Retinal pigment epithelial cell (primary cell): Measurements from ENCODE around the gene DMD.
"Not testable (repeated sequence)": the region's sequence is repeated elsewhere in the genome, so short reads cannot be mapped to it uniquely, and the experiment has no call there.

Experiments used
- DNase-seq: peaks from one replicate; pipeline ENCODE4 v3.0.0-alpha.2; 2010; ENCODE audit warnings: low read depth
- H3K4me3 ChIP-seq: 2 replicates; pipeline ENCODE4 v1.5.1; 2011; ENCODE audit warnings: mild to moderate bottlenecking, low read length, control low read depth, moderate library complexity
- TF ChIP-seq, protein P1 (sequence below): conservative IDR thresholded peaks from 2 replicates; pipeline ENCODE4 v1.5.1; 2011; ENCODE audit warnings: low read depth, low read length, control low read depth, inconsistent platforms

Gene DMD

DNA sequence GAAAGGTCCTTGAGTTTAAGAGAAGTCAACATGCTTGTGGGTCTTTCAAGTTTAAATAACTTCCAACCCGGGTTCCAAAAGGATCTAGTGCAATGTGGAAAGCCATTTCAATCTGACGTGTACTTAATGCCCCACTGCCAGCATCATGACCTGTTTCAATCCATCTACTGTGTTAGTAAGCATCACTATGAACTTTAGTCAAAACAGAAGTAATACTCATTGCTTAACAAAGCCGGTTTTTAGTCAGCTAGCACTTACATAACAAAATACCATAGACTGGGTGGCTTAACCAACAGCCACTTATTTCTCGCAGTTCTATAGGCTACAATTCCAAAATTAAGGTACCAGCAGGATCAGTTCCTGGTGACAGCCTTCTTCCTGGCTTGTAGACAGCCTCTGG, 677.5 kb downstream of the DMD start:
- H3K4me3 ChIP-seq = no peak overlapping the region
- TF ChIP-seq, protein P1, sequence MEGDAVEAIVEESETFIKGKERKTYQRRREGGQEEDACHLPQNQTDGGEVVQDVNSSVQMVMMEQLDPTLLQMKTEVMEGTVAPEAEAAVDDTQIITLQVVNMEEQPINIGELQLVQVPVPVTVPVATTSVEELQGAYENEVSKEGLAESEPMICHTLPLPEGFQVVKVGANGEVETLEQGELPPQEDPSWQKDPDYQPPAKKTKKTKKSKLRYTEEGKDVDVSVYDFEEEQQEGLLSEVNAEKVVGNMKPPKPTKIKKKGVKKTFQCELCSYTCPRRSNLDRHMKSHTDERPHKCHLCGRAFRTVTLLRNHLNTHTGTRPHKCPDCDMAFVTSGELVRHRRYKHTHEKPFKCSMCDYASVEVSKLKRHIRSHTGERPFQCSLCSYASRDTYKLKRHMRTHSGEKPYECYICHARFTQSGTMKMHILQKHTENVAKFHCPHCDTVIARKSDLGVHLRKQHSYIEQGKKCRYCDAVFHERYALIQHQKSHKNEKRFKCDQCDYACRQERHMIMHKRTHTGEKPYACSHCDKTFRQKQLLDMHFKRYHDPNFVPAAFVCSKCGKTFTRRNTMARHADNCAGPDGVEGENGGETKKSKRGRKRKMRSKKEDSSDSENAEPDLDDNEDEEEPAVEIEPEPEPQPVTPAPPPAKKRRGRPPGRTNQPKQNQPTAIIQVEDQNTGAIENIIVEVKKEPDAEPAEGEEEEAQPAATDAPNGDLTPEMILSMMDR = no peak
- no peak for DNase-seq

GRCh38 chrX:32532262-32532661, 679.1 kb downstream of the DMD start:
- TF ChIP-seq, protein P1 = no peak
- no peak overlapping the region for H3K4me3 ChIP-seq
- no peak for DNase-seq

GRCh38 chrX:32530802-32531403, 680.4 kb downstream of the DMD start:
- peak; percentile 5 for DNase-seq
- TF ChIP-seq, protein P1 = peak; percentile 51
- no peak overlapping the region for H3K4me3 ChIP-seq

- DNase-seq, H3K4me3 ChIP-seq: not testable (repeated sequence)
Observed at GRCh38 chrX:32528451-32528850, 682.9 kb downstream of the DMD start.

DNA sequence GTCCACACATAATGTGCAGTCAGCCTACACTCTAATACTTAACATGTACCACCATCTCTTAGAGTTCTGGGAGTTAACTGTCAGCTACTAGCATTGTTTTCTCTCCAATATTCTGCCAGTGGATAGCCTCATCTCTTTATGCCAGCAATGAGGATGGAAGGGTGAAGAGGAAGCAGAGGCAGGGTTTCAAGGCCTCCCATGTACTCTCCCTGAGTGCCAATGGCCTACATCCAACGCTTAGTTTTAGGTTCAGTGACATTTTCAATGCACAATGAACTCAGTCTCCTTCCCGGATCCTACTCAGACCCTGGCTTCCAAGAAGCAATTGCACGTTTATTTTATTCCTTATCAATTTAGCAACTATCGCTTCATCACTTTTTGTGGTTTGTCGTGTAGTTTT, 686.1 kb downstream of the DMD start:
- no peak for DNase-seq
- no peak overlapping the region for H3K4me3 ChIP-seq
- TF ChIP-seq, protein P1 = no peak

- TF ChIP-seq, protein P1 = no peak
- DNase-seq = no peak
- H3K4me3 ChIP-seq = no peak overlapping the region
Observed at GRCh38 chrX:32524385-32524784, 687.0 kb downstream of the DMD start.

GRCh38 chrX:32520789-32521188, 690.6 kb downstream of the DMD start:
- TF ChIP-seq, protein P1 = no peak
- DNase-seq = no peak

GRCh38 chrX:32514986-32515385, 696.4 kb downstream of the DMD start:
- no peak overlapping the region for H3K4me3 ChIP-seq
- DNase-seq = no peak
- TF ChIP-seq, protein P1 = no peak

More at GRCh38 chrX:32520789-32521188, 690.6 kb downstream of the DMD start:
- H3K4me3 ChIP-seq = no peak overlapping the region
